Measurements from ENCODE around the gene HERPUD2. TPM values are rescaled to one million over a fixed set of nuclear protein-coding genes. Genes with fewer than 3 reads are reported as not detected.
A peak's percentile ranks its signal among the peaks of the same experiment; 100 is the strongest.
"Not testable (repeated sequence)": the region's sequence is repeated elsewhere in the genome, so short reads cannot be mapped to it uniquely, and the experiment has no call there.

HERPUD2 gene
- total RNA-seq, 1 experiment from 2014 or later, result 28.6 TPM

DNA sequence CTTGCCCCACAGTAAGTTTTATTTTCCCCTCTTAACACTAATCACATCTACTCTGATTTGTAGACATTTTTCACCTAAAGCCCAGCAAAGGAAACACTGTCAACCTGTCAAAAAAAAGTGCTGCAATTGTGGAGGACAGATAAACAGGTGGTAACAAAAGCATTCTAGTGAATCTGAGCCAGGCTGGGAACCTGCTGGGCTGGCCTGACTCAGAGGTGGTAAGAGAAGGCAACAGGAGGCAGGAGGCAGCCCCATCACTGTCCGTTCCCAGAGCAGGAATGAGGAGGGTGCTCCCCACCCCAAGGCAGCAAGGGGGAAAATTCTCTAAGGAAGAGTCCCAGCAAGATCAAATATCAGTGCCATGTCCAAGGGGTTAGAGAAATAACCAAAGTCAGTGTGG lies 19.5 kb upstream of the HERPUD2 start:
- DNase-seq (ENCODE audit: low read depth), result no peak

DNA sequence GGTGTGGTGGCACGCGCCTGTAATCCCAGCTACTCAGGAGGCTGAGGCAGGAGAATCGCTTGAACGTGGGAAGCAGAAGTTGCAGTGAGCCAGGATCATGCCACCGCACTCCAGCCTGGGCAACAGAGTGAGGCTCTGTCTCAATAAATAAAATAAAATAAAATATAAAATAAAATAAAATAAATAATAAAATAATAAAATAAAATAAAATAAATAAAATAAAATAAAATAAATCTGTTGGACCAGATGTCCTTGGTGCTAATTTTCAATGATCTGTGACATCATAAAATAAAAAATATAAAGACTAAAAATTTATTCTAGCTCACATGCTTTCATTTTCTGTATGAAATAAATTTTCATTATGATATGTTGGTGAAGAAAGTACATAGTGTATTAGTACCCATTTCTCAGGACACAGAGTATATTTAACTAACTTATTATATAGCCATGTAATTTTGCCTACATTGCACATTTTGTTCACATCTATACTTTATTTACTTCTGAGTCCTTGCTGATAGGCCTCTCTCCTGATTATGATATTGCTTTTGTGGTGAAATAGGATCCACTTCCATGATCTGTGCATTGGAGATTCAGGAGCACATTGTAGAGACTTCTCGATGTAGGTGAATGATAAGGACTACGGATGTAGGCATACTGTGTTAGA lies 17.8 kb upstream of the HERPUD2 start:
- no peak for DNase-seq (ENCODE audit: low read depth)

DNA sequence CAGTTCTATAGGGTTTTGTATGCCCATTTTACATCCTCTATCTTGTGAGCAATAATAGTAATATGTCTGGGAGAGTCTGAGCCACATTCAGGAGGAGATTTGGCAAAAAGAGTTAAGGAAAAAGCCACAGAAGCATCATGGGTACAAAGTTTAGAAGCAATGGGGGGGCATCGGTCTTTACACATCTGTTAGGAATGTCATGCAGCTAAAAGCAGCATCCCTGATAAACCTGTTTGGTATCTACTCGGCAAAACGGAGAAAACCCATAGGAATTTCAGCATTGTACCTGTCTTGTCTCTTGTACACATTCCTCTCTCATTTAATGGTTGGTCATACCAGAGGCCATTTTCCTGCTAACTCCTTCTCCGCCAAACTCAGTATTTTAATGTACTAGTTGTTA lies 12.5 kb upstream of the HERPUD2 start:
- DNase-seq (ENCODE audit: low read depth), result peak; percentile 58

DNA sequence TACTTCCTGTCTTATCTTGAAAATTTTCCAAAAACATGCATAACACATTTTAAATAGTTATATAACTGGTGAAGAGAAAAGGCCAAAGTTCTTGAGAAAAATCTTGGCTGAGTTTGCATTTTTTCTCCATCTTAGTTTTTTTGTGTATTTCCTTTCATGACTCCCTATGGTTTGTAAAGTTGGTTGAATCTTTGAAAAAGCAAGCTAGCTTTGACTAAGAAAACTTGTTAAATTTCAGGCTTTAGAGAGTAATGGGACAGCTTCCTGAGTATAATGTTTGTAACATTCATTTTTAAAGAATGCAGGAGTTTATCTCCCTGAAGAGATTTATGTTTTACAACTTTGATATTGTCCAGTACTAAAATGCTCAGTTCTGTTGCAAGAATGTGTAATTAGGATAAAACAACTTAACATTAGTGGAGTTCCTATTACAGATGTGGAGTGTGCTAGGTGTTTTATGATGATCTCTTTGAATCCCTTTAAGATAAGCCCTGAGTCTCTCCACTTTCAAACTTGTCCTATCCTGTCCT lies 11.1 kb upstream of the HERPUD2 start:
- DNase-seq (ENCODE audit: low read depth), result no peak

DNA sequence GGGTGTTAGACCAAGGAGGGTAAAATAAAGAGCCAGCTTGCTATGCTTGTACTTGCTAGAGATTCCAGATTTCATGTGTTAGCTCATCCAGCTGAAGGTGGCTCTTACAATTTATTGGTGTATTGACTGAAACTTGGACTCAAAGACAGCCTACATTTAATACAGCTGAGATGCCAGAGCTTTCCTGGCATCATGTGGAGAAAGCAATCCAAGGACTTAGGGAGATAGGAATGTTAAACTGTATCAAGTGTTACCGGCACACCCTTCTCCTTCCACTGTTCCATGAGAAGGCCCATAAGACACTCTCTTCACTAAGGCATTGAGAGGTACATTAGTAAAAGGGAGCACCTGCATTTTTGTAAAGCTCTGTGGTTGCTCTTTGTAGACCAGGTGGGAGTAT lies 9.3 kb upstream of the HERPUD2 start:
- no peak for DNase-seq (ENCODE audit: low read depth)

DNA sequence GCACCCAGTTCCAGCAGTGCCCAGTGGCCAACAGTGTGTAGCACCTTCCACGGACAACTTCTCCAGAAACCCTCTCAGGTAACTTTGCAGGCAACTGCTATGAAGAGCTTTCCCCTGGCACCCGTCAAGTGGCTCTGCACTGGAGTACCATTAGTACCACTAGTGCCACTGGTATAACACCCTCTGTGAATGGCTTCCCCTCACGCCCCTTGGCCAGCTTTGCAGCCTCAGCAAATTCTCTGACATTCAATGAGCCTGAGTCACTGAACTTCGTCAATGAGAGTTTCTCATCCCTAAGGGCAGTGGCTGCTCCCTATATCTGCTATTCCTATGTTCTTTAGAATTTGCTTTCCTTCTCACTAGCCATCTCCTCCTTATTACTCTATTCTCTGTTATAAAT lies 7.6 kb upstream of the HERPUD2 start:
- DNase-seq (ENCODE audit: low read depth), result no peak

DNA sequence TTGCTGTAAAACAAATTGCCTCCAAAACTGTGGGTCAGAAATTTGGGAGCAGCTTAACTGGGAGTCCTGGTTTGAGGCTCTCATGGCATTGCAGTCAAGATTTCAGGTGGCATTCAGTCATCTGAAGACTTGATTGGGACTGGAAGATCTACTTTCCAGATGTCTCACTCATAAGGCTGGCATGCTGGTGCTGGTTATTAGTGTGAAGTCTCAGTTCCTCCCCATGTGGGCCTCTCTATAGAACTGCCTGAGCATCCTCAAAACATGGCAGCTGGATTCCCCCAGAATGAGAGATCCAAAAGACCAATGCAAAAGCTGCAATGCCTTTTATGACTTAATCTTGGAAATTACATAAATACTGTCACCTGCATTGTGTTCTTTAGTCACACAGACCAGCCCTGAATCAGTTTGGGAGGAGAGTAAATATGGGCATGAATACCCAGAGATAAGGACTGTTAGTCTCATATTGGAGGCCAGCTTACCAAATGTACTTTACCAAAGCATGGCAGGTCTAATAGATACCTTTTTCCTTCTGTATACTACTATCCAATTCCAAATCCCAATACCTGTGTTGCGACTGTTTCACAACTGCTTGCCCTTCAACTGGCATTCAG lies 6.5 kb upstream of the HERPUD2 start:
- DNase-seq (ENCODE audit: low read depth), result no peak

DNA sequence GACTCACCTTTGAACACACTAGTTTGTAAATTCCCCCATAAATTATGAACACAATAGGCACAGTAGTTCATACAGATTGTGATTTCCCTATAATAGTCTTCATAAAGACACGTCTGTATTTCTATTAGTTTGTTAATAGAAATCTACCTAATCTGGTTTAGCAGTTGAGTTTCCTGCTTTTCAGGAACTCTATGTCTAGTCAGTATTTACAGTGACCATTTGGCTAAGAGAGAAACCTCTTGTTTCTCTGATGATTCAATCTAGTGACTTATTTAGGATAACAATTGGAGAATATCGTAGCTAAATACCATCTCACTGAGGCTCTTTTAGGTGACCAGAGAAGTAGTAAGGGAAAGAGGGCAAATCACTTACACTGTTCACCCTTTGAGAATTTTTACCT lies 5.9 kb upstream of the HERPUD2 start:
- DNase-seq (ENCODE audit: low read depth), result no peak

DNA sequence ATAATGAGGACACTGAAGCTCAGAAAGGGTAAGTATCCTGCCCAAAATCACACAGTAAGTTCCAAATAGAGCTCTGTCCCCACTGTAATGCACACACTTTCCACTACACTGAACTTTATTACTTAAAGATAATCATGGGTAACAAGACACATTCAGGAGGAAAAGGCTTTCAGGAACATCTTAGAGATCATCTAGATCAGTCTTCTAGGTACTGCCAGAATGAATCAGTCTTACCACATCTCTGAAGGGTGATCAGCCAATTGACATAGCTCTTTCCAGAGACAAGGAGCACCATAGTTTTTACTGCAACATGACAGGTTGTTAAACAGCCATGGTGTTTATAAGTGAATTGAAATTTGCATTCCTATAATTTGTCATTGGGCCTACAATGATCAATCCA lies 5.4 kb upstream of the HERPUD2 start:
- no peak for DNase-seq (ENCODE audit: low read depth)

DNA sequence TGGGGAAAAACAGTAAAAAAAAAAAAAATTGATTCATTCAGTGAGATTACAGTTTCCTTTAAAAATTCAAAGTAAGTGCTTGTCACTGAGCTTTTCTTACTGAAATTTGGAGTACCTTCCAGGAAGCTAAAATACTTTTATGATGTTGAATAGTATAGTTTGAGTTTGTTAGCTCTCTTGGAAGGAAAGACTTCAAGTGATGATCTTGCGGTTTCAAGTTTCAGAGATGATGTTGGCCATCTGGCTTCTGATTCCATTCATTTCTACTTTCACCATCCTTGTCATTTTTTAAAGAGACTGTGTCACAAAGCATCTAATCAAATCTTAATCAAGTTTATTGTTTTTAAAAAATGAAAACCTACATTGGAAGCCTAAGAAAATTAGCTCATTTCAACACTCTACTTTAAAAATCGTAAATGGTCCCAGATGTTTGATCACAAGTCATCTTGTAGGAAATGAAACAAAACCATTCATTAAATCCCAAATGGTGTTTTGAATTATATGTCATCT lies 4.9 kb upstream of the HERPUD2 start:
- DNase-seq (ENCODE audit: low read depth), result no peak

DNA sequence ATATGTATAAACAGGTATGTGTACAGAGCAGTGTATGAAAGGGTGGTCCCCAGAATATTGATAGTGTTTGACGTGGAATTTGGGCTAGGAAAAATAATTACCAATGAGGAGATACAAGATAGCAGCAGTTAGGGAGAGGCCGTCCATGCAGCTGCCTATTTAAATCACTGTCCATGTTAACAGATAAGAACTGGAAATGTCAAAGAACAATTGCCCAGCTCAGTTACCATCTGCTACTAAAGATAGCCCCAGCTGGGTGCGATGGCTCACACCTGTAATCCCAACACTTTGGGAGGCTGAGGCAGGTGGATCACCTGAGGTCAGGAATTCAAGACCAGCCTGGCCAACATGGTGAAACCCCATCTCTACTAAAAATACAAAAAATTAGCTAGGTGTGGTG lies 3.4 kb upstream of the HERPUD2 start:
- DNase-seq (ENCODE audit: low read depth), result not testable (repeated sequence)

DNA sequence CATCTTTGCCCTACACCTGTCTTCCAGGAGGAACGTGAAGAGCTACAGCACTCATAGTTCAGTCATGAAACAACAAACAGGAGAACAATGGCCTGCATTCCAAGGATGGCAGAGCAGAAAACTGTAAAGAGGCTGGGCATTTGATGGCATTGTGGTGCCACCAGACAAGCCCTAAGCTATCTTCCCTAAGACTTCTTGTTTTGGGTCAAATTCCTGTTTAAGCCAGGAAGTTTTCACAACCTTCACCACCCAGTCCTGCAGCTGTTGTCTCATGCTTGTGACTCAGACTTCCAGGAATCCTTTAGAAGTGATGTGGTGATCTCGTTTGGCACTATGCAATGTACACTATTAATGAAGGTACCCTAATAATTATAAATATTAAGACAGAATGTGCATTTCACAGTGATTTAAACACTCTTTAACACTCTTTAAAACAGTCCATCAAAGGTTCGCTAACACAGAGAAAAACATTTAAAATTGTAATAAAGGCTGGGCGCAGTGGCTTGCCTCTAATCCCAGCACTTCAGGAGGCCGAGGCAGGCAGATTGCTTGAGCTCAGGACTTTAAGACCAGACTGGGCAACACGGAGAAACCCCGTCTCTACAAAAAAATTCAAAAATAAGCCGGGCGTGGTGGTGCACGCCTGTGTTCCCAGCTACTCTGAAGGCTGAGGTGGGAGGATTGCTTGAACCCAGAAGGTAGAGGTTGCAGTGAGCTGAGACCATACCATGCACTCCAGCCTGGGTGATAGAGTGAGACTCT lies 2.7 kb upstream of the HERPUD2 start:
- DNase-seq (ENCODE audit: low read depth), result peak; percentile 98

DNA sequence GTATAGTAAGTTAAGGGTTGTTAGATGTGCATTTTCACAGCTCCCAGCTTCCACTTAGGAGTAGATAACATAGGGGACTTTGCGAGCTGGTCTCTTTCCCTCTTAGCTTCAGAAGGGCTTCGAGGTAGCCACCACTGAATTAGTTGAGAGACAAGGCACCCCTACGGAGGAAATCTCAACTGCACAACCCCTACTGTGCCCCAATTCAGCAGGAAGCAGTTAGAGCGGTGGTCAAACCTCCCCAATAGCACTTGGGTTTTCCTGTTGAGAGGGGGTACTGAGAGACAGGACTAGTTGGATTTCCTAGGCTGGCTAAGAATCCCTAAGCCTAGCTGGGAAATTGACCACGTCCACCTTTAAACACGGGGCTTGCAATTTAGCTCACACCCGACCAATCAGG lies 1.1 kb upstream of the HERPUD2 start:
- no peak for DNase-seq (ENCODE audit: low read depth)

DNA sequence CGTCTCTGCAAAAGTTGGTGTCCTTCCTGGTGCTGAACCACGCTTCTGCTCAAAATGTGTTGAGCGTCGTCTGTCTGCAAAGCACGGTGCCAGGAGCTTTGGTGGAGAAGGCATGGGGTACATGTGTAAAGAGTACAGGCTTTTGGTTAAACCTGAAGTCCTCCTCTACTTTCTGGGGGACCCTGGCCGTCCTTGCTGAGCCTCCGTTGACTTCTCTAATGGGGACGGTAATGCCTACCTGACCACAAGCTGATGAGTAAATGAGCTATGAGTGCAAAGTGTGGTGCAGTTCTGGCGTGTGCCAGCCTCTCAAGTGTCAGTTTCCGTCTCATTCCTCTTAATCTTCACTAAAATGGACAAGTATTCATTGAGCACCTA lies 527 bp upstream of the HERPUD2 start:
- peak; percentile 52 for DNase-seq (ENCODE audit: low read depth)

DNA sequence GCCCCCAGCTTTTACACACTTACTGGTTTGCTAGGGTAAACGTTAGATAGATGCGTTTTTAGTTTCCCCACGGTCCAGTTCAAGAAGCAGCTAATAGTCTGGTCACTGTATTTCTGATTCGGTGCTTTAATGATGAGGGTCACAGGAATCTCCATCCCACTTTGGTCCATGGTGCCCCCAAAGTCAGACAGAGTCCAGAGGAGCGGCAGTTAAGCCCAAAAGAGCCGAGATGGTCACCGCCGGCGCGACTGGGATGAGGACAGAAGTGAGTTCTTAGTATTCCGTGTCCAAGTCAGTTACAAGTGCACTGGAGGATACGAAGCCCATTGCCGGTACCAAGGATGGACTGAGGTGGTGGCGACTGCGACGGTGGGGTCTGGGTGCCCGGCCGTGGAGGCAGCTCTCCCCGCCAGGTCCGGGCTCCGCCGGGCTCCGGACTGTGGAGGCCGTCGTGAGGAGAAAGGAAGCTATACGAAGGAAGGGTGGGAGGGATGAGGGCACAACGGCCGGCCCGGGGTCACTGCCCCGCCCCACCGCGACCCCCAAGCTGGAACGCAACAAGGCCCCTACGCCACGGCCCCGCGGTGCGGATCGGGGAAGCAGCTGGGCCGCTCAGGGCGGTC lies 663 bp downstream of the HERPUD2 start:
- no peak for DNase-seq (ENCODE audit: low read depth)

DNA sequence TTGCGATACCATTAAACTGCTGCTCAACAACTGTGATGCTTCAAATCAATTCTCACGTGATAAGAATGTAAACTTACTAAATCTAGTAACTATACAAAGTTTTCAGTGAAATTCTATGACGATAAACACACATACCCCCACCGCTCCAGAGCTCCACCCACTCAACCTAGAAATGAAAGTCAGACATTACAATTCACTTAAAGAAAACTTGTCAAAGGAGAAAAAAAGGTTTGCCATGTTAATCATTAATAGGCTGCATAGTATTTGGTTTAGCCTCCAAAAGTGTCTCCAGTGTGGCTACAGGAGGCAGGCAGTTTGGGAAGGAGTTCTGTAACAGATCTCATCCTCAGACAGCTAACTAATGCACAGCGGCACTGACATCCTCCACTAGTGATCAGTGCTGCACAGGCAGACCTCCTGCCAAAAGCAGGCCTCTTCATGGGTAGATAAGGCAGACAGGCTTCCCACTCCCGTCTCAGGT lies 3.1 kb downstream of the HERPUD2 start:
- DNase-seq (ENCODE audit: low read depth), result no peak

DNA sequence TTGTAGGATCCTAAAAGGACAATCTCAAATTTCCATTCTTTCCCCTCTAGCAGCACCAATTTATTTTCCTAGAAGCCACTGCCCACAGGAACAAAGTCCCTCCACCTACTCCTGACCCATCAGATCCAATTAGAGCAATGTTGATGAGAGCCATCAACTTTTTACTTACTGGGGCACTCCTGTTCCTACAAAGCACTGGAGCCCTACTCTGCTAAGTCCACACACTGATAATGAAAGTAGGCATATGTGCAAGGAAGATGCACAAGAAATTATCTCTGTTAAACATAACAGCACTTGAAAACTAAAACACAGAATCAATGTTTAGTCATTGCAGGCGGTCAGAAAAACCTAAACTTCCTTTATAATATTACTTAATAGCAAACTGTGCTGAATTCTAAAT lies 3.6 kb downstream of the HERPUD2 start:
- DNase-seq (ENCODE audit: low read depth), result no peak

DNA sequence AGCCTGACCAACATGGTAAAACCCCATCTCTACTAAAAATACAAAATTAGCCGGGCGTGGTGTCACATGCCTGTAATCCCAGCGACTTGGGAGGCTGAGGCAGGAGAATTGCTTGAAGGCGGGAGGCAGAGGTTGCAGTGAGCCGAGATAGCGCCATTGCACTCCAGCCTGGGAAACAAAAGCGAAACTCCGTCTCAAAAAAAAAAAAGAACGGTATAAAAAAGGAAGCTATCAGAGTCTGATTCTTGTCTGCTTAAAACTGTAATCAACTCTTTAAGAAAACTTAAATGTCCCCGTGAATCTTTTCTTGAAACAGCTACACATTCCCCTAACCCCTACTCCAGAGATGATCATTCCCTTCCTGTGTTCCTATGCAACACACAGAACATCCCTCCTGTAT lies 4.3 kb downstream of the HERPUD2 start:
- not testable (repeated sequence) for DNase-seq (ENCODE audit: low read depth)

DNA sequence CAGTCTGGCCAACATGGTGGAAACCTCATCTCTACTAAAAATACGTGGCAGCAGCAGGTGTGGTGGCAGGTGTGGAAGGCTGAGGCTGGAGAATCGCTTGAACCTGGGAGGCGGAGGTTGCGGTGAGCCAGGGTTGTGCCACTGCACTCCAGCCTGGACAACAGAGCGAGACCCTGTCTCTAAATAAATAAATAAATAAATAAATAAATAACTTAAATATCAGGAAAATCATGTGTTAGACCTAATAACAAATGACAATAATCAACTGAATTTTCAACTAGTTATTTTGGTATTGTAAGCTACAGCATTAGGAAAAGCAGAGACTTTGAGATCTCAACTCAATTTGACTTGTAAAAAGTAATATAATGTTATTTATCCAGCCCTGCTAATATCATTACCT lies 9.2 kb downstream of the HERPUD2 start:
- no peak for DNase-seq (ENCODE audit: low read depth)

DNA sequence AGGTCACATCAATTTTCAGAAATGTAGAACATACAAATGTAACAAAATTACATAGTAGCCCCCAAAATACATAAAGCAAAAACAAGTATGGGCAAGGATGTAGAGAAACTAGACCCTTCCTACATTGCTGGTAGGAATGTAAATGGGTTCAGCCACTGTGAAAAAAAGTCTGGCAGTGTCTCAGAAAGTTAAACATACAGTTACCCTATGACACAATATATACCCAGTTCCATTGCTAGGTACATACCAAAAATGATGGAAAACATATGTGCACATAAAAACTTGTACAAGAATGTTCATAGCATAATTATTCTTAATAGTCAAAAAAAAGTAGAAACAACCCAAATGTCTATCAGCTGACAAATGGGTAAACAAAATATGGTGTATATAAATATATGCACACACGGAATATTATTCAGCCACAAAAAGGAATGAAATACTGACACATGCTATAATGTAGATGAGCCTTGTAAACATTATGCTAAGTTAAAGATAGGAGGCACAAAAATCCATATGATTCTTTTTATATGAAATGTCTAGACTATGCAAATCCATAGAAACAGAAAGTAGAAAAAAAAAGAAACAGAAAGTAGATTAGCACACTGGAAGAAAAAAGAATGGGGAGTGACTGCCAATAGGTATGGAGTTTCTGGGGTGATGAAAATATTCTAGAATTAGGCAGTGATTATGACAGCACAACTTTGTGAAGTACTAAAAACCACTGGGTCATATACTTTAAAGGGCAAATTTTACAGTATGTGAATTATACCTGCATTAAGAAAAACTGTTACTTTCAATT lies 13.5 kb downstream of the HERPUD2 start:
- DNase-seq (ENCODE audit: low read depth), result no peak

DNA sequence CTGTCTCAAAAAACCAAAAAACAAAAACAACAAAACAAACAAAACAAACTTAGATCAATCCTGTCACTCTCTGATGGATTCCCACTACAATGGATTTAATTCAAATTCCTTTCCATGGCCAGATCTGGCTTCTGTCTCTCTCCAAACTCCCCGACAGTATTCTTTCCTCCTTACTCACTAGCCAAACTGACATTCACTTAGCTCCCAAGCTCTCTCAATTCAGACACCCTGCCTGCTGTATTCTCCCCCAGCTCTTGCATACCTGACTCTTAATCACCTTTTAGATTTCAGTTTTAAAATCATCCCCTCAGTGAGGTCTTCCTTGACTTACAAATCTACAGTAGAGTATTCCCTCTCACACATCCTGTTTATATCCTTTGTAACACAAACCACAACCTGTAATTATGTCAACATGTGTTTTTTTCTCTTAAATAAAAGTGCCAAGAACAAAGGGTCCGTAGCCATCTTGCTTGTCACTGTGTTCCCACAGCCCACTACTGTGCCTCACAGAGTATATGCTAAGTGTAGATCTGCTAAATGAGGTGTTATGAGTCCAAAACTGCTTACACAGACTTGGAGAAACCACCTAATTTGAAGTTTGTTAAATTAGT lies 14.4 kb downstream of the HERPUD2 start:
- DNase-seq (ENCODE audit: low read depth), result no peak
